ENCODE data around the gene DDX41. TPM values are rescaled to one million over a fixed set of nuclear protein-coding genes. Genes with fewer than 3 reads are reported as not detected.

The DDX41 gene
- total RNA-seq, 3 donors from 2014 or later (not counting 1 experiment from before 2014, with no cell fraction given): 66.6 to 106 (median 78.3) TPM

- no peak overlapping the region for H3K27ac ChIP-seq (ENCODE audit: low read length)
- H3K9me3 ChIP-seq (ENCODE audit: control insufficient read depth, insufficient read depth, low read length): no peaks in the 10 kb centered on the region
- ATAC-seq (no peak), DNase-seq (no peak)
- Mint-ChIP-seq H3K4me3 (no peak overlapping the region), H3K36me3 (no peaks in the 10 kb centered on the region), H3K4me1 (peaks cover 18 to 27% of the 10 kb centered on the region in 2 donors), H3K27me3 (ENCODE audit: low read depth in 2 of 2) (peaks cover 10 to 17% of the 10 kb centered on the region in 2 donors), H3K27ac (no peak overlapping the region), H3K9me3 (no peaks in the 10 kb centered on the region)
- TF ChIP-seq, protein P1, sequence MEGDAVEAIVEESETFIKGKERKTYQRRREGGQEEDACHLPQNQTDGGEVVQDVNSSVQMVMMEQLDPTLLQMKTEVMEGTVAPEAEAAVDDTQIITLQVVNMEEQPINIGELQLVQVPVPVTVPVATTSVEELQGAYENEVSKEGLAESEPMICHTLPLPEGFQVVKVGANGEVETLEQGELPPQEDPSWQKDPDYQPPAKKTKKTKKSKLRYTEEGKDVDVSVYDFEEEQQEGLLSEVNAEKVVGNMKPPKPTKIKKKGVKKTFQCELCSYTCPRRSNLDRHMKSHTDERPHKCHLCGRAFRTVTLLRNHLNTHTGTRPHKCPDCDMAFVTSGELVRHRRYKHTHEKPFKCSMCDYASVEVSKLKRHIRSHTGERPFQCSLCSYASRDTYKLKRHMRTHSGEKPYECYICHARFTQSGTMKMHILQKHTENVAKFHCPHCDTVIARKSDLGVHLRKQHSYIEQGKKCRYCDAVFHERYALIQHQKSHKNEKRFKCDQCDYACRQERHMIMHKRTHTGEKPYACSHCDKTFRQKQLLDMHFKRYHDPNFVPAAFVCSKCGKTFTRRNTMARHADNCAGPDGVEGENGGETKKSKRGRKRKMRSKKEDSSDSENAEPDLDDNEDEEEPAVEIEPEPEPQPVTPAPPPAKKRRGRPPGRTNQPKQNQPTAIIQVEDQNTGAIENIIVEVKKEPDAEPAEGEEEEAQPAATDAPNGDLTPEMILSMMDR (IDR thresholded peaks at IDR 0.05): no peak
- no peaks in the 10 kb centered on the region for H3K36me3 ChIP-seq (ENCODE audit: control insufficient read depth, insufficient read depth, low read length)
- intact Hi-C loops (cut with micrococcal nuclease): loop anchor here (1.0 kb wide), 3 partner anchors 98 to 184 kb away; no protein-coding TSS in a partner anchor
- H3K27me3 ChIP-seq (ENCODE audit: control insufficient read depth, insufficient read depth, low read length): peaks cover 5% of the 10 kb centered on the region
- WGBS (ENCODE audit: insufficient coverage): 66% methylated on average over 9 of the region's 9 CpGs
- H3K4me3 ChIP-seq (ENCODE audit: low read length): no peak overlapping the region
- peaks cover 32% of the 10 kb centered on the region for H3K4me1 ChIP-seq (ENCODE audit: control insufficient read depth, insufficient read depth, low read length)
These were observed 14.7 kb downstream of the DDX41 start for GRCh38 chr5:177501874-177502678.

DNA sequence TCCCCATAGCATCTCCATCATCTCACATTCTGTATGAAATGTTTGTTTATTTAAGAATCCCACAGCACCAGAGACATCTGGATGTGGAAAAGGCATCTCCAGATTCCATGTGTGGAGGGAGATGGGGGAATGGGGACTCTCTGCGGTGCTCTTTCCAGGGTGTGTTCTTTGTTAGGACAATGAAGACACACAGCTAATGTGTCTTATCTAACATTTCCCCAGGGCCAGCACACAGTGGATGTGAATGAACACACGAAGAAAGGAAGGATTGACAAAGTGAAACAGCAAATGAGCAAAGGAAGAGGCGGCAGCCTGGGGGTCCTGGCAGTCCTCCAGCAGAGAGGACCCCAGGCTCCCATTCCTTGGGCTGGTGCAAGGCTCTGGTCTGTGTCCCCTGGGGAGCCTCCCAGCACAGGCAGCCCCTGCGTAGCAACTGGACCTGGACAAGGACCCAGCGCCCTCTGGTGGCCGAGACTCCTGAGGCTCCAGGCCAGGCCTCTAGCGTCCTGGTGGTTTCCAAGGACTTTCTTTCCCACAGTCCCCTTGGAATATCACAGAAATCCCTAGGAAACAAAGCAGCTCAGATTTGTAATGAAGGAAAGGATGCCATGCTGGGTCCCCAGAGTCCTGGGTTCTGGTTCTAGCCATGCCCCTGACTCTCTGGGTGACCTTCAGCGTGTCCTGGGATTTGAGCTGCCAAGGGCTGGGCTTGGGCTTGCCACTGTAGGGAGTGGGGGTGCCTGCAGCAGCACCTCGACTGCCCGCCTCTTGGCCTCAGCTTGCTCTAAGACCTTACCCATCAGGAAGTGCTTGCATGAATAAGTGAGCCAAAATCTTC is 15.9 kb downstream of the DDX41 start:
- intact Hi-C loops (cut with micrococcal nuclease): loop anchor here (1.0 kb wide), 3 partner anchors 97 to 183 kb away; no protein-coding TSS in a partner anchor
- DNase-seq: peak; percentile 84 to 91
- Histone ChIP-seq H3K36me3 (ENCODE audit: control insufficient read depth, insufficient read depth, low read length) (no peaks in the 10 kb centered on the region), H3K9me3 (ENCODE audit: control insufficient read depth, insufficient read depth, low read length) (no peaks in the 10 kb centered on the region), H3K4me3 (ENCODE audit: low read length) (no peak overlapping the region), H3K27me3 (ENCODE audit: control insufficient read depth, insufficient read depth, low read length) (peaks cover 5% of the 10 kb centered on the region), H3K27ac (ENCODE audit: low read length) (no peak overlapping the region), H3K4me1 (ENCODE audit: control insufficient read depth, insufficient read depth, low read length) (peaks cover 44% of the 10 kb centered on the region)
- WGBS (ENCODE audit: insufficient coverage): 32% methylated on average over 9 of the region's 10 CpGs
- Mint-ChIP-seq H3K27ac (no peak overlapping the region), H3K36me3 (no peaks in the 10 kb centered on the region), H3K27me3 (ENCODE audit: low read depth in 2 of 2) (peaks cover 10 to 17% of the 10 kb centered on the region in 2 donors), H3K4me1 (peaks cover 18 to 32% of the 10 kb centered on the region in 2 donors), H3K9me3 (no peaks in the 10 kb centered on the region), H3K4me3 (no peak overlapping the region)
- TF ChIP-seq, protein P1 (IDR thresholded peaks at IDR 0.05): peak; percentile 92
- ATAC-seq: peak; percentile 30 to 52 (median 43)

DNA sequence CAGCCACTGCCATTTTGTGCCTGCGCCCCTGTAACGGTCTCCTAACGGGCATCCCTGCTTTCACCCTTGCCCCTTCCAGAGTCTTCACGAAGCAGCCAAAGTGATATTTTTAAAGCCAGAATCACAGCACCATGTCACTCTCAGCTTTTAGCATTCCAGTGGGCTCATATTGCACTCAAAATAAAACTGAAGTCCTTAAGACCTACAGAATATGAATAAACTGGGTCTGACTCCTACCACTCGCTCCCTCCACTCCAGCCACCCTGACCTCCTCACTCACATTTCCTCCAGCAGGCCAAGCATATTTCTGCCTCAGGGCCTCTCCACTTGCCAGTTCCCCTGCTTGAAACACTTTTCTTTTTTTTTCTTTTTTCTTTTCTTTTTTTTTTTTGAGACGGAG is 16.9 kb downstream of the DDX41 start:
- Histone ChIP-seq H3K36me3 (ENCODE audit: control insufficient read depth, insufficient read depth, low read length) (no peaks in the 10 kb centered on the region), H3K4me3 (ENCODE audit: low read length) (no peak overlapping the region), H3K9me3 (ENCODE audit: control insufficient read depth, insufficient read depth, low read length) (no peaks in the 10 kb centered on the region), H3K4me1 (ENCODE audit: control insufficient read depth, insufficient read depth, low read length) (peaks cover 55% of the 10 kb centered on the region), H3K27ac (ENCODE audit: low read length) (no peak overlapping the region), H3K27me3 (ENCODE audit: control insufficient read depth, insufficient read depth, low read length) (peaks cover 5% of the 10 kb centered on the region)
- no peaks in the 10 kb centered on the region for H3K9me3 Mint-ChIP-seq
- H3K4me1 Mint-ChIP-seq: peaks cover 18 to 38% of the 10 kb centered on the region in 2 donors
- 97% methylated on average over 6 of the region's 6 CpGs for WGBS (ENCODE audit: insufficient coverage)
- H3K36me3 Mint-ChIP-seq: no peaks in the 10 kb centered on the region
- no peak overlapping the region for H3K27ac Mint-ChIP-seq
- no peak for DNase-seq
- peaks cover 10 to 17% of the 10 kb centered on the region in 2 donors for H3K27me3 Mint-ChIP-seq (ENCODE audit: low read depth in 2 of 2)
- TF ChIP-seq, protein P1 (IDR thresholded peaks at IDR 0.05): no peak
- ATAC-seq: no peak
- intact Hi-C loops (cut with micrococcal nuclease): loop anchor here (10.0 kb wide), 1 partner anchor 385 kb away; no protein-coding TSS in a partner anchor
- peak overlapping the region; percentile 31 for H3K4me3 Mint-ChIP-seq
